Stimulated activated CD8-positive, alpha-beta memory T cell treated with anti-CD3 and anti-CD28 coated beads, Interleukin-4, amount 100 ng/mL, for 24 hours (primary cell): Measurements from ENCODE around the gene BPIFA1.
A peak's percentile ranks its signal among the peaks of the same experiment; 100 is the strongest.

Source experiments
- DNase-seq: peaks from one replicate; pipeline ENCODE4 v3.0.0-alpha.2; 2020; ENCODE audit warnings: low read depth

Gene BPIFA1

DNA sequence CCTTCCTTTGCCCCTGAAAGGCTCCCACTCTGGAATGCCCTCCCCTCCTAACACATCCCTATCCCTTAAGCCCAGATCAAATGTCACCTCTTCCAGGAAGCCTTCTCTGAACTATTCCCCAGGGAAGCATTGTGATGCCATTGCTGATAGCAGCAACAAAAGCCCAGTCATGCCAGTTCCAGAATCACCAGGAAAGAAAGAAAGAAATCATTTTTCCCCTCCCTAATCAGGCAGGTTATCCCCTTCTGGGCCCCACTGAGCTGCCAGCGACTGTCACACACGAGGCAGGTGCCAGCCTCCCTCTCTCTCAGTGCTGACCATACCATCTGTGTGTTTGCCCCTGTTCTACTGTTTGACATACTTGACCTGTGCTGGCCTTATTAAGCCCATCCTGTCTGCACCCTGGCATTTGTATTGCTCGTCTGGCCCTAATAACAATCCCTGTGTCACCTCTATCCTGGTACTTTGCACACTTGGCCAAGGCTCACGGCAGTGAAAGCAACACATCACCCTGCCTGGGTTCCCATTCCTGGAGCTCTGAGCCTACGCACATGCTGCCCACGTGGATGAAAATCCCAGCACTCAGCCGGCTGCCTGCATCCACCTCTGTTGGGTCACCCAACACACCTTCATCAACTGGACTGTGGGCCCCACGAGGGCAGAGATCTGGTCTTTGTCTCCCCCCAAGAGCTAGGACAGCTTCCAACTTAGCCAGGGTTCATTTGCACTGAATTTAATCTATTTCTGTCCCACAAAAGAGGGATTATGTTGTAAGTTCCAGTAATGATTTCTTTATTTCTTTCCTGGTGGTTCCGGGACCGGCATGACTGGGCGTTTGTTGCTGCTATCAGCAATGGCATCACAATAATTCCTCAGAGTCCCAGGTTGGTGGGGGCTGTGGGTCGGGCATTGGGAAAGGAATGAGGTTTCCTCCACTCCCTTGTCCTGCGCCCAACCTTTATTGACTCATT lies 42.0 kb downstream of the BPIFA1 start:
- no peak for DNase-seq

DNA sequence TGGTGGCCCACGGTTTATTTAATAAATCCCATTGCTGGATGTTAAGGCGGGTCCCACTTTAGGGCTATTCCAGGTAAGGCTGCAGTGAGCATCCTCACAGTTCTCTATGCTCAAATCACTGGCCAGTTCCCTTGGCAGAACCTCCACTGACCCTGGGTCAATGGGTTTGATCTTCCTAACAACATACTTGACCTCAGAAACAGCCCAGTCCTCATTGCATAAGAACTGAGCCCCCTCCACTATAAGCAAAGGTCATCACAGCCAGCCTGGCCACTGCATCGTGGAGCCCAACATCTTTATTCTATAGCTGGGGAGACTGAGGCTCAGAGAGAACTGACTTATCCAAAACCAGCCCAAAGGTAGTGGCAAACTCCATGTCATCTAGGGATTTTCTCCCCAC lies 42.9 kb downstream of the BPIFA1 start:
- no peak for DNase-seq

DNA sequence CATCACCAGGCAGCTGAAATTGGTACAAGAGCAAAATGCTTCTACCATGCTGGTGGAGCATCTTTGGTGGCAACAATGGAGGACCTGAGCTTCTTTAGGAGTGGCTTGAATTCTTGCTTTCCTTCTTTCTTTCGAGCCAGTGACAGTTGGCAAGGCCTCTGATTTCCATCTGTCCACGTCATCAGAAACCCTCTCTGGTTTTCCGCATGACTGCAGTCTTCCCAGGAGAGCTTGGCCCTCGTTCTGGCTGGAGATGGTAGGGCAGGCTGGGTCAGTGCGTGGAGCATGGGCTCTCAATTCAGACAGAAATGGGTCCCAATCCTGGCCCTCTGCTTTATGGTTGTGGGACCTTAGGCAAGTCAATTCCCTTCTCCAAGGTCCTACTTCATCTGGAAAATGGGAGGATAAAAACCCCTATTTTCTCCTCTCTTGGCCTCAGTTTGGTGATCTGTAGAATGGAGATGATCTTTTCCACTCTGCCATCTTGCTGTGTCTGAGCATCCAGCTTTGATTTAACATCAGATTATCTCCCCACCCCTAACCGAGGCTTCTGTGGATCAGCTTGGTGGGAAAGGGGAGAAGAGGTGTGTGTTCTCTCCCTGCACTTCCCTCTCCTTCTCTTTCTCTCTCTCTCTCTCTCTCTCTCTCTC lies 43.6 kb downstream of the BPIFA1 start:
- DNase-seq = no peak

DNA sequence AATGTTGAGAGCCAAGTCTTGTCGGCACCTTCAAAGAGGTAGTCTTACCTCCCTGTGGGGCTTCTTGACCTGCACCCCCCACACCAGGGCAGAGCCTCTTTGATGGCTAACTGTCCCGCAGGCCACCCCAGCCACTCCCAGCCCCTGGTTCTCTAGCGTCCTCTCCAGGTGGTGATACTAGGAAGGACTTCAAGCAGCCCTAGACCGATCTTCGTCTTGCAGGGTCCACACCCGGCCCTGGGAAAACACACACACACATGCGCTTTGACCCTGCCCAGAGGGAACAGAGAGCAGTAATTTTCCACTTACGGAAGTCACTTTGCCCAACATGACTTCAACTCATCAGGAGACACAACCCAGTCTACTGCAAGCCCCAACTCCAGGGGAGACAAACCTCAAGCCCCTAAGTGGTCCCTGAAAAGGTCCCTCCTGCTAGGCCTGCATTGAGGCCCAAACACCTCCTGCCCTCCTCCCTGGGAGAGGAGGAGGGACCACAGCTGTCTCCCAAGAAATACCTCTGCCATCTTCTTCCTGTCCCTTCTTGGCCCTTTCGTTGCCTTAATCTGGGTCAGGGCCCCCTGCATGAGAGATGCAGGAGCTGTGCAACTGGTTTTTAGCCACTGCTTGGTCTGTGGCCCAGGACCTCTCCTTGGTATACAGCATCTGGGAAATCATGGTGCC lies 44.3 kb downstream of the BPIFA1 start:
- no peak for DNase-seq

DNA sequence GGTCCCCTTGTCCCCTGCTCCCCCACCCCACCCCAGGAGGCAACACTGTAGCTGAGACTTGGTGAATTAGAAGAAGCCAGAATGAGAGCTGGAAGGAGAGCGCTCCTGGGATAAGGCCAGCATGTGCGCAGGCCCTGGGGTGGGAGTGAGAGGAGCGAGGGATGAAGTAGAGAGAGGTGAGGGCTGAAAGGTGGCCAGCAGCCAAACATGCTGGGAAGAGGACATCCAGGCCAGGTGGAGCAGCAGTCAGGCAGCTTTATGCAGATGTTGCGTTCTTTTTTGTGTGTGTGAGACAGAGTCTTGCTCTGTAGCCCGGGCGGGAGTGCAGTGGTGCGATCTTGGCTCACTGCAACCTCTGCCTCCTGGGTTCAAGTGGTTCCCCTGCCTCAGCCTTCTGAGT lies 45.0 kb downstream of the BPIFA1 start:
- no peak for DNase-seq

DNA sequence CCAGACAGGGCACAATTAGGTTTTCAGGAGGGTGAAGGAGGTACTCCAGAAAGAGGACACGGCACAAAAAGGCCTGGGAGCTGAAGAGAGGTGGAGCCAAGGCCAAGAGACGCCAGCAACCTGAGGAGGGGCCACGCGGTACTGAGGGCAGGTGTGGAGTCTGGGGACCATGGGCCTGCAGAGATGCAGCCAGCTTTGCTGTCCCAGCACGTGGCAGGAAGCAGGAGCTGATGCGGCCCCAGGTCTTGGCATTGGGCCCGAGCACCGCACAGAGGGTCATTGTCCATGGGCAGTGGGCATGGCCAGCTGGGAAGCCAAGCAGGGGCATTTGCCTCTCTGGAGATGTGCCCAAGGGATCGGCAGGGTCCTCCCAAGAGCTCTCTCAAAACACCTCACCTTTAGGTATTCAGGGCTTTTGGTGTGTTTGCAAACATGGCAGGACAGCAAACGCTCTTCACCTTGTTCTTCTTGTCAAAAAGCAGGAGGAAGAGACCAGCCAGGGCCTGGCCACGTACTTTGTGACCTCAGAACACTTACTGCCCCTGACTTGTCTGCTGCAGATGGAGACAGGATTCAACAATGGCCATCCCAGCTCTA lies 45.9 kb downstream of the BPIFA1 start:
- no peak for DNase-seq

DNA sequence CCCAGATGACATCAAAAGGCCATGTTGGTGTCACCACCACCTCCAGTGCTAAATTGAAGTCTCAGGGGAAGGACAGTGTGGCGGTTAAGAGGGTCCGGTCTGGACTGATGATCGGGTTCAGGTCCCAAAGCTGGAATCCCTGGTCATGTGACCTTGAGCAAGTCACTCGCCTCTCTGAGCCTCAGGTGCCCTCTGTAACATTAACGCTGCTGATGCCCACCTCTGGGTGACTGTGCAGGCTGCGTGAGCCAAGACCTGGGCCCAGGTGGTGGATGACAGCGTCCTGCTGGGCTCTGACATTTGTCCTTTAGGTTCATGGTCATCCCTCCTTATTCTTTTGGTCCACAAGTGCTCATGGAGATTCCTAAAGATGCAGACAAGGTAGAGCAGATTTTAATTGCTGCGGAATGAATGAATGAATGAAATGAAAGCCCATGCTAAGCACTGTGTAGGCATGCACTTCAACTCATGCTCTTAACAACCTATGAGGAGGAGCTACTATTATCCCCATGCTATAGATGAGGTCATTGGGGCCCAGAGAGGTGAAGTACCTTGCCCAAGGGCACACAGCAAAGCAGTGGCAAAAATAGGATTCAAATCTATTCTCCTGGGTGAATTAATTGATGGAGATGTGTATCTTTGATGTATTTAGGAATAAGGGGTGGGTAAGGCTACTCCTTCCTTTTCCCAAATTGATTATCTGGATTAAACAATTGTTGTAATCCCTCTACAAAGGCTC lies 46.6 kb downstream of the BPIFA1 start:
- no peak for DNase-seq

DNA sequence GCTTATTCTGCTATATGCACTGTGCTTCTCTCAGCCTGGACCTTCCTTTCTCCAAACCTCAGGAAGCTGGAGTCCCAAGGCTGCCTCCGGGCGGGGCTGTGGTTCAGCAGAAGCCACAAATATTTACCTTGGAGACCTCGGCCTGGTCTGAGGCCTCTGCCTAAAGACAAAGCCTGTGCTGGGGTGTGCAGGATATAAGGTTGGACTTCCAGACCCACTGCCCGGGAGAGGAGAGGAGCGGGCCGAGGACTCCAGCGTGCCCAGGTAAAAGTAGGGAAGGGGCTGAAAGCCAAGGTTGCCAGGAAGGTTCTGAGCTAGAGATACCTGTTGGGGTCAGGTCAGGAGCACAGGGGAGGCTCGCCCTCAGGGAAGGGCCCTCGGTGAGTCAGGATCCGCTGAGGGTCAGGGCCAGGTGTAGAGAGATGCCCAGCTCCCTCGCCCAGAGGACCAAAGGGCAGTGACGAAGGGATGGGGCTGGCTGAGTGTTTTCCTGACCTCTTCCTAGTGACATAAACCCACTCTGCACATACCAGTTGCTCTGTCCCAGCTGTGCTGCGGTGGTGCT lies 47.3 kb downstream of the BPIFA1 start, which contains the start of gene BPIFB1:
Gene BPIFB1 (plus strand): TSS at position 224 of the 565 bp plus-strand sequence. CDS start 2,860 bp downstream, outside the sequence.
- DNase-seq = no peak

DNA sequence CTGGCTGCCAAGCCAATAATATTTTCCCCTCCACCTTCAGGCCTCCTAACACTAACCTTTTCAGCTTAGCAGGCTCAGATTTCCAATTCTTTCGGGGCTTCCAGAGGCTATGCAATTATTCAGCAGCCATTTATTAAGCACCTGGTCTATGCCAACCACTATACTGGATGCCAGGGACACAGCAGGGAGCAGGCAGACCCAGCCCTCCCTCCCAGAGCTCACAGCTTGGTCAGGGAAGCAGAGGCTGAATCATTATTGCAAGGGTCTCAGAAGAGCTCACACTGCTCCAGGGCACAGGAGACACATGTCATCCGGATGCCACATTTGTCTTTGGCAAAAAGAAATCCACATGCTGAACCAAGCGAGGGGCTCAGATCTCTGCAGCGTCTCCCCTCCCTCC lies 48.5 kb downstream of the BPIFA1 start:
- no peak for DNase-seq

DNA sequence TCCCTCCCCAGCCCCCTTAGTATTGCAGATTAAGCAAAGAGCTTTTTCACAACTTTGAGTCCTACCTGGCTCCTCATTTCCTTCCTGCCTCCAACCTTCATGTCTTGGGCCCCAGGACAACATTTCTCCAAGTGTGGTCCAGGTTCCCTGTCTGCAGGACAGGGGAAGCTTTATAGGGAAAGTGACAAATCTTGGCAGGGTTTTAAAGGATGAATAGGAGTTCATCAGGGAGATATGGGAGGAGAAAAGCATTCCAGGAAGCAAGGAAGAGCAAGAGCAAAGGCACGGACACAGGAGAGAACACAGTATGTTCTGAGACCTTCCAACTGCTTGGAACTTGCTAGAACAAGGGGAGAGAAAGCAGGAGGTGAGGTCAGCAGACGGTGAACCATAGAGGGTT lies 49.1 kb downstream of the BPIFA1 start:
- DNase-seq = no peak

DNA sequence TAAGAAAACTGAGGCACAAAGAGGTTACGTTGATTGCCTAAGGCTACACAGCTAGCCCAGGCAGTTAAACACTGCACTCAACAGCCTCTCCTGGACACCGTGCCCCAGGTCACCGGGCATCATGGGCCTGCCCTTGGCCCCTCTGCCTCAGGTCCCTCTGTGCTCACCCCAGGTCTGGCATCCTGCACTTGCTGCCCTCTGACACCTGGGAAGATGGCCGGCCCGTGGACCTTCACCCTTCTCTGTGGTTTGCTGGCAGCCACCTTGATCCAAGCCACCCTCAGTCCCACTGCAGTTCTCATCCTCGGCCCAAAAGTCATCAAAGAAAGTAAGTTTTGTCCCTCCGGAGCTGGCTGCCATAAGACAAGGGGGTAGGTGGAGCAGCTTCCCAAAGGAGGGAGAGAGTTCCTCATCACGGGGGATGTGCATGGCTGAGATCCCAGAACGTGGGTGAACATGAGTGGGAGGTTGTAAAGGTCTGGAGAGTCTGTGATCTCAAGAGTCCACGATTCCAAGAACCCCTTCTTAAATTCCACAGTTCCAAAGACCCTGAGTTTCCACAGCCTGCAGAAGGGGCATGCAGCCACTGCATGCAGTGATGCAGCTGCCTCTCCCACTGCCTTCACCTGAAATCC lies 50.2 kb downstream of the BPIFA1 start:
- no peak for DNase-seq

DNA sequence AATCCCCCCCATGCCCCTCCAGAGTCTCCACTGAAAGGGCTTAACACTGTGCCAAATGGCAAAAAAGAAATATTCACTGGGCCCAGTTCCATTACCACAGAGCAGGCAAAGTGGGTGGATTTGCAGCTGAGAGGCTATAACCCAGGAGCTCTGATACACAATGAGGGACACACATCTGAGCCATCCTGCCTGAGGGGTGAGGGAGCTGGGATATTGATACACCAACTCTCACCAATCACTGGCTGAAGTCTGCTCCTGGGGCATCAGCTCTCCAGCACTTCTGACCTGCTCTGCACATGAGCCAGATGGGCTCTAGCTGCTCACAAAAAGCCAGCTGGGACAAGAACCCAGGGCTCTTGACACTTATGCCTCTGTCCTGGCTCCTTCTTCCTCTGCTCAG lies 52.1 kb downstream of the BPIFA1 start:
- no peak for DNase-seq

DNA sequence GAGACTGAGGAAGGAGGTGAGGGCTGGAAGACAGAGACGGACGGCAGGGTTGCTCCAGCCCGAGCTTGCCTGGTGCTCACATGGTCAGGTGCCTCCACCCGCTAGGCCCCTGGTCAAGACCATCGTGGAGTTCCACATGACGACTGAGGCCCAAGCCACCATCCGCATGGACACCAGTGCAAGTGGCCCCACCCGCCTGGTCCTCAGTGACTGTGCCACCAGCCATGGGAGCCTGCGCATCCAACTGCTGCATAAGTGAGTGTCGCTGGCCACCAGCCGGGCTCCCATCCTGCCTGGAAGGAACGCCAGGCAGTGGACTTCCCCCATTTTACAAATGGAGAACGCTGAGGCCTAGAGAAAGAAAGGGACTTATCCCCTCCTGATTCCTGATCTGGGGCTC lies 55.1 kb downstream of the BPIFA1 start:
- no peak for DNase-seq

DNA sequence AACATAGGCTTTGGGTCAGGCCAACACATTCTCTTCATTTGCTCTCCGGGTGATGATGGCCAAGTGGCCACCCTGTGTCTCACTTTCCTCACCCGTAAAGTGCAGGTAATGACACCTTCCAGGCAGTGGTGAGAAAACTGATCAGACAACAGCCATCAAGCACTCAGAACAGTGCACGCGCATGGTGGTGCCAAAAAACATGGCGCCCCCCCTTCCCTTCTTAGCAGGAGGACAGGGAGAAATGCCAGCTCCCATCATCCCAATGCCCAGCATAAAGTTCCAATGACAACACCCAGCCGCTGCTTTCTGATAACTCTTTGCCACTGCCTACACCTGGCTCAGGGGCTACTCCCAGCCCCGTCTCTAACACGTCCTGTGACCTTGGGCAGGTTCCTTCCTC lies 55.6 kb downstream of the BPIFA1 start:
- DNase-seq = no peak

DNA sequence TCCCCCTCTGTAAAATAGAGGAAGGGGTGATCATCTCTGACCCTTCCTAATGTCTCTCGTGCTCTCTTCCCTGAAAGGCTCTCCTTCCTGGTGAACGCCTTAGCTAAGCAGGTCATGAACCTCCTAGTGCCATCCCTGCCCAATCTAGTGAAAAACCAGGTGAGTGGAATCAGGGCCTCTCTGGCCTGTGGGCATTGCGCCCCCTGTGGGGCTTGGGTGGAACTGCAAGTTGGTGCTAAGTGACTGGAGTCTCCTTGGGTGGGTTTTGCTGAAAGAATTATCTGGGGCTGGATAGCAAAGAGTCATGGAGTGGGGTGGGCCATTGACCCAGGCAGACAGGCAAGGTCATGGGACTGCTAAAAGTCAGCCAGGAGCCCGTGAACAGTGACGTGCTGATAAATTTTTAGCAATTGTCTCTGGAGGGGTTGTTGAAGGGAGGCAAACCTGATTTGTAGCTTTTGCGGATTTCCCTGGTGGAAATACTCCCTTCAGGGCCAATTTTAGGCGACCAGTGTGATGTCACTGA lies 56.1 kb downstream of the BPIFA1 start:
- peak; percentile 64 for DNase-seq
